HepG2 (cell line): ENCODE measurements around the gene OR2F2. TPM values are rescaled to one million over a fixed set of nuclear protein-coding genes. Genes with fewer than 3 reads are reported as not detected.

Experiments
- ATF2 ChIP-seq: sonication (generic); formaldehyde crosslinking; IDR thresholded peaks from 2 replicates; pipeline ENCODE4 v1.4.0; 2020; ENCODE audit warnings: missing genetic modification reagents
- ATF7-NPFF ChIP-seq: sonication (generic); formaldehyde crosslinking; IDR thresholded peaks from 2 replicates; pipeline ENCODE4 v1.8.1; 2023; ENCODE audit warnings: mild to moderate bottlenecking, low read depth, missing genetic modification reagents, moderate library complexity
- MXI1 ChIP-seq: IDR thresholded peaks from 3 replicates; pipeline ENCODE4 v1.6.1; 2012; ENCODE audit warnings: low read depth, low read length, inconsistent platforms, borderline replicate concordance
- NFAT5 ChIP-seq: sonication (generic); formaldehyde crosslinking; IDR thresholded peaks from 2 replicates; pipeline ENCODE4 v1.4.0; 2020; ENCODE audit warnings: missing genetic modification reagents
- NFE2 ChIP-seq: sonication (generic); formaldehyde crosslinking; IDR thresholded peaks from 2 replicates; pipeline ENCODE4 v1.4.0; 2020; ENCODE audit warnings: missing genetic modification reagents
- NFE2L2 ChIP-seq: fragments of 150-350 bp; IDR thresholded peaks from 2 replicates; pipeline ENCODE4 v1.6.1; 2014; ENCODE audit warnings: low read length
- ZBTB2 ChIP-seq: sonication (generic); formaldehyde crosslinking; IDR thresholded peaks from 2 replicates; pipeline ENCODE4 v1.8.0; 2022; ENCODE audit warnings: low read depth, missing genetic modification reagents
- ZFP1 ChIP-seq: IDR thresholded peaks from 2 replicates; pipeline ENCODE4 v1.6.1; 2016
- ZFP36L2 ChIP-seq: sonication (generic); formaldehyde crosslinking; IDR thresholded peaks from 2 replicates; pipeline ENCODE4 v1.4.0; 2020; ENCODE audit warnings: missing genetic modification reagents
- ZNF580 ChIP-seq: IDR thresholded peaks from 2 replicates; pipeline ENCODE4 v1.6.1; 2016; ENCODE audit warnings: low read depth, borderline replicate concordance
- ZNF644 ChIP-seq: IDR thresholded peaks from 2 replicates; pipeline ENCODE4 v1.6.1; 2016; ENCODE audit warnings: low read depth
- ZNF781 ChIP-seq: sonication (generic); formaldehyde crosslinking; IDR thresholded peaks from 2 replicates; pipeline ENCODE4 v1.5.1; 2020; ENCODE audit warnings: borderline replicate concordance, mild to moderate bottlenecking, missing genetic modification reagents; ENCODE audit errors: not compliant biosample characterization
- polyA plus RNA-seq, 8 experiments: library from polyadenylated mRNA; depleted of rRNA in 3 of 8; stranded (reverse) in 7 of 8; unstranded in 1 of 8; fragments of >200 nt; fragmentation: Illumina TruSeq in 4 of 8; extraction: Trizol in 4 of 8; gene quantifications; 2 replicates each; pipeline versions ENCODE4 v1.2.1 to v1.2.3, GENCODE V29; 2011 to 2016; ENCODE audit warnings: low read depth in 4 of 8, missing spikeins in 1 of 8, mixed read lengths in 1 of 8; ENCODE audit not compliant: insufficient read depth in 1 of 8
- total RNA-seq, 5 experiments: library from RNA; depleted of rRNA; stranded (reverse); fragments of >200 nt; fragmentation: Illumina TruSeq; extraction: Trizol; gene quantifications; 2 replicates each; pipeline ENCODE4 v1.2.3, GENCODE V29; 2016; ENCODE audit warnings: low read depth in 1 of 5
- TF ChIP-seq, protein P1 (sequence below): sonication (generic); formaldehyde crosslinking; IDR thresholded peaks from 2 replicates; pipeline ENCODE4 v1.4.0; 2020; ENCODE audit warnings: missing genetic modification reagents, borderline replicate concordance
- TF ChIP-seq, protein P2 (sequence below): sonication (generic); formaldehyde crosslinking; IDR thresholded peaks from 2 replicates; pipeline ENCODE4 v1.4.0; 2020; ENCODE audit warnings: missing genetic modification reagents
- TF ChIP-seq, protein P3 (sequence below): sonication (generic); formaldehyde crosslinking; IDR thresholded peaks from 2 replicates; pipeline ENCODE4 v1.4.0; 2020; ENCODE audit warnings: missing genetic modification reagents

Gene OR2F2
- total and polyA plus RNA-seq, 2 of the 13 experiments (the other 11 are each of a cell fraction or from before 2014, with no cell fraction given): 0.13 TPM; not detected in 1

DNA sequence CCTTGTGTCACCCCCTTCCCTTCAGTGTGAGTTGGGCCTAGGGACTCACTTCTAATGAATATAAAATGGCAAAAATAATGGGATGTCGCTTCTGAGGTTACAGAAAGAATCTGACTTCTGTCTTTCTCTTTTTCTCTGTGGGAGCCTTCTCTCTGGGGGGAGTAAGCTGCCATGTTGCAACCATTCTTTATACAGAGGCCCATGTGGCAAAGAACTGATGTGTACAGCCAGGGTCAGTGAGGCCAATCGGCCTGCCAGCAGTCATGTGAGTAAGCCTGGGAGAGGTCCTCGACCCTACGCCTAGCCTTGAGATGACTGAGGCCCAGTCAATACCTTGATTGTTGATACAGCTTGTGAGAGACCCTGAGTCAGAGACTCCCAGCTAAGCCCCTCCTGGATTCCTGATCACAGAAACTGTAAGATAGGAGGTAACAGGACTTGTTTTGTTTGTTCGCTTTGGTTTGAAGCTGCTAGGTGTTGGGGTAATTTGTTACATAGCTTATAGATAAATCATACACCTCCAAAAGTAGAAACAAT, 34.7 kb upstream of the OR2F2 start (continued):
- TF ChIP-seq, protein P1, sequence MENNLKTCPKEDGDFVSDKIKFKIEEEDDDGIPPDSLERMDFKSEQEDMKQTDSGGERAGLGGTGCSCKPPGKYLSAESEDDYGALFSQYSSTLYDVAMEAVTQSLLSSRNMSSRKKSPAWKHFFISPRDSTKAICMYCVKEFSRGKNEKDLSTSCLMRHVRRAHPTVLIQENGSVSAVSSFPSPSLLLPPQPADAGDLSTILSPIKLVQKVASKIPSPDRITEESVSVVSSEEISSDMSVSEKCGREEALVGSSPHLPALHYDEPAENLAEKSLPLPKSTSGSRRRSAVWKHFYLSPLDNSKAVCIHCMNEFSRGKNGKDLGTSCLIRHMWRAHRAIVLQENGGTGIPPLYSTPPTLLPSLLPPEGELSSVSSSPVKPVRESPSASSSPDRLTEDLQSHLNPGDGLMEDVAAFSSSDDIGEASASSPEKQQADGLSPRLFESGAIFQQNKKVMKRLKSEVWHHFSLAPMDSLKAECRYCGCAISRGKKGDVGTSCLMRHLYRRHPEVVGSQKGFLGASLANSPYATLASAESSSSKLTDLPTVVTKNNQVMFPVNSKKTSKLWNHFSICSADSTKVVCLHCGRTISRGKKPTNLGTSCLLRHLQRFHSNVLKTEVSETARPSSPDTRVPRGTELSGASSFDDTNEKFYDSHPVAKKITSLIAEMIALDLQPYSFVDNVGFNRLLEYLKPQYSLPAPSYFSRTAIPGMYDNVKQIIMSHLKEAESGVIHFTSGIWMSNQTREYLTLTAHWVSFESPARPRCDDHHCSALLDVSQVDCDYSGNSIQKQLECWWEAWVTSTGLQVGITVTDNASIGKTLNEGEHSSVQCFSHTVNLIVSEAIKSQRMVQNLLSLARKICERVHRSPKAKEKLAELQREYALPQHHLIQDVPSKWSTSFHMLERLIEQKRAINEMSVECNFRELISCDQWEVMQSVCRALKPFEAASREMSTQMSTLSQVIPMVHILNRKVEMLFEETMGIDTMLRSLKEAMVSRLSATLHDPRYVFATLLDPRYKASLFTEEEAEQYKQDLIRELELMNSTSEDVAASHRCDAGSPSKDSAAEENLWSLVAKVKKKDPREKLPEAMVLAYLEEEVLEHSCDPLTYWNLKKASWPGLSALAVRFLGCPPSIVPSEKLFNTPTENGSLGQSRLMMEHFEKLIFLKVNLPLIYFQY (CRISPR knock-in tag): 0 out of 2 replicates have a peak, but pooled peaks have one; percentile 60
- TF ChIP-seq, protein P2, sequence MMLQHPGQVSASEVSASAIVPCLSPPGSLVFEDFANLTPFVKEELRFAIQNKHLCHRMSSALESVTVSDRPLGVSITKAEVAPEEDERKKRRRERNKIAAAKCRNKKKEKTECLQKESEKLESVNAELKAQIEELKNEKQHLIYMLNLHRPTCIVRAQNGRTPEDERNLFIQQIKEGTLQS: peak; percentile 56; the same call in 1 of the 2 replicates
- no peak for TF ChIP-seq ATF7-NPFF (CRISPR knock-in tag)
- TF ChIP-seq NFE2L2: no peak
- TF ChIP-seq ATF2: peak; percentile 59; the same call in 1 of the 2 replicates
- TF ChIP-seq ZNF580 (CRISPR knock-in tag): peak; percentile 69; the same call in 1 of the 2 replicates
- TF ChIP-seq, protein P3, sequence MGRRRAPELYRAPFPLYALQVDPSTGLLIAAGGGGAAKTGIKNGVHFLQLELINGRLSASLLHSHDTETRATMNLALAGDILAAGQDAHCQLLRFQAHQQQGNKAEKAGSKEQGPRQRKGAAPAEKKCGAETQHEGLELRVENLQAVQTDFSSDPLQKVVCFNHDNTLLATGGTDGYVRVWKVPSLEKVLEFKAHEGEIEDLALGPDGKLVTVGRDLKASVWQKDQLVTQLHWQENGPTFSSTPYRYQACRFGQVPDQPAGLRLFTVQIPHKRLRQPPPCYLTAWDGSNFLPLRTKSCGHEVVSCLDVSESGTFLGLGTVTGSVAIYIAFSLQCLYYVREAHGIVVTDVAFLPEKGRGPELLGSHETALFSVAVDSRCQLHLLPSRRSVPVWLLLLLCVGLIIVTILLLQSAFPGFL (CRISPR knock-in tag): no peak
- no peak for TF ChIP-seq ZBTB2 (CRISPR knock-in tag)
- no peak for TF ChIP-seq NFE2 (CRISPR knock-in tag)
- peak; percentile 91 for TF ChIP-seq ZNF644
- peak; percentile 71; the same call in 1 of the 3 replicates for TF ChIP-seq MXI1
- no peak for TF ChIP-seq ZNF781 (CRISPR knock-in tag)
- TF ChIP-seq ZFP36L2 (CRISPR knock-in tag): 0 out of 2 replicates have a peak, but pooled peaks have one; percentile 74
- TF ChIP-seq NFAT5 (CRISPR knock-in tag): no peak
- TF ChIP-seq ZFP1 (CRISPR knock-in tag): peak; percentile 61; the same call in 1 of the 2 replicates
